B cell (primary cell): ENCODE data around the gene SMC1A. TPM values are rescaled to one million over a fixed set of nuclear protein-coding genes. Genes with fewer than 3 reads are reported as not detected.

Experiments used
- ATAC-seq: fragments of 200-7000 bp; cut with Tn5 transposase; one replicate; pipeline ENCODE4 v1.10.0; 2021; ENCODE audit warnings: low read depth, mild to moderate bottlenecking, moderate number of reproducible peaks, moderate library complexity
- CTCF ChIA-PET: fragments of 350-600 bp; sonication (Branson Sonifier 250); formaldehyde crosslinking; loops from one replicate; lab custom pipeline; 2021; ENCODE audit warnings: antibody characterized with exemption, inconsistent platforms; lab: Charles Lee
- POLR2A ChIA-PET: fragments of 350-600 bp; sonication (Branson Sonifier 250); formaldehyde crosslinking; loops from one replicate; lab custom pipeline; 2021; ENCODE audit warnings: antibody characterized with exemption; lab: Charles Lee
- DNase-seq: peaks from one replicate; pipeline ENCODE4 v3.0.0; 2013
- H2AFZ ChIP-seq: 2 replicates; pipeline ENCODE4 v1.6.1; 2012; ENCODE audit warnings: mild to moderate bottlenecking, low read depth, low read length; ENCODE audit not compliant: insufficient read depth, poor library complexity, severe bottlenecking
- H3K27ac ChIP-seq, 2 donors: 1 replicate in 1 of 2; 2 replicates in 1 of 2; pipeline ENCODE4 v1.5.1; 2012 to 2013; ENCODE audit warnings: low read length in 2 of 2, mild to moderate bottlenecking in 2 of 2, moderate library complexity in 1 of 2
- H3K27me3 ChIP-seq, 4 experiments: fragments of 200-600 bp in 1 of 4; sonication (generic) in 1 of 4; replicated peaks in 1 of 4; 1 replicate in 2 of 4; 2 replicates in 2 of 4; pipeline versions ENCODE4 v1.6.1 to v1.7.0; 2013 to 2016; ENCODE audit warnings: low read length in 3 of 4, mild to moderate bottlenecking in 2 of 4, mixed read lengths in 1 of 4, moderate library complexity in 1 of 4; ENCODE audit not compliant: insufficient read depth in 4 of 4, control insufficient read depth in 3 of 4; ENCODE audit errors: control extremely low read depth in 1 of 4
- H3K36me3 ChIP-seq, 2 experiments: replicated peaks in 1 of 2; 1 replicate in 1 of 2; 2 replicates in 1 of 2; pipeline versions ENCODE4 v1.6.1 to v1.7.1; 2013; ENCODE audit warnings: low read length in 1 of 2; ENCODE audit not compliant: insufficient read depth in 2 of 2, control insufficient read depth in 1 of 2; ENCODE audit errors: control extremely low read depth in 1 of 2, extremely low read depth in 1 of 2
- H3K4me1 ChIP-seq, 2 donors: fragments of 200-600 bp in 1 of 2; sonication (generic) in 1 of 2; 1 replicate in 1 of 2; 2 replicates in 1 of 2; pipeline versions ENCODE4 v1.5.1 to v1.6.1; 2013 to 2017; ENCODE audit warnings: low read length in 2 of 2; ENCODE audit not compliant: control insufficient read depth in 2 of 2, insufficient read depth in 2 of 2
- H3K4me2 ChIP-seq: replicated peaks from 2 replicates; pipeline ENCODE3; 2012; ENCODE audit warnings: mild to moderate bottlenecking, low read depth, low read length; ENCODE audit not compliant: poor library complexity, severe bottlenecking
- H3K4me3 ChIP-seq, 5 experiments: fragments of 200-600 bp in 1 of 5; sonication (generic) in 1 of 5; 1 replicate in 3 of 5; 2 replicates in 2 of 5; pipeline versions ENCODE4 v1.5.1 to v1.7.0; 2011 to 2016; ENCODE audit warnings: low read length in 4 of 5, mild to moderate bottlenecking in 4 of 5, low read depth in 2 of 5, control low read depth in 1 of 5, moderate library complexity in 1 of 5; ENCODE audit not compliant: insufficient read depth in 1 of 5; ENCODE audit errors: control extremely low read depth in 1 of 5, extremely low read depth in 1 of 5
- H3K79me2 ChIP-seq: fragments of 200-600 bp; sonication (generic); one replicate; pipeline ENCODE4 v1.6.0; 2016; ENCODE audit warnings: low read length; ENCODE audit not compliant: control insufficient read depth, insufficient read depth
- H3K9ac ChIP-seq: fragments of 200-600 bp; sonication (generic); 2 replicates; pipeline ENCODE4 v1.6.1; 2017; ENCODE audit warnings: mild to moderate bottlenecking, low read length, moderate library complexity
- H3K9me3 ChIP-seq, 3 donors: one replicate each; pipeline versions ENCODE4 v1.6.1 to v1.7.1; 2013; ENCODE audit warnings: low read length in 2 of 3; ENCODE audit not compliant: control insufficient read depth in 2 of 3, insufficient read depth in 1 of 3; ENCODE audit errors: control extremely low read depth in 1 of 3
- H4K20me1 ChIP-seq: 2 replicates; pipeline ENCODE4 v1.6.0; 2012; ENCODE audit warnings: mild to moderate bottlenecking, low read length; ENCODE audit not compliant: insufficient read depth, control insufficient read depth, poor library complexity, severe bottlenecking
- H3K27ac Mint-ChIP-seq: one replicate; pipeline ENCODE4 v1.8.0; 2021; ENCODE audit warnings: mixed read lengths
- H3K27me3 Mint-ChIP-seq: one replicate; pipeline ENCODE4 v1.8.0; 2021; ENCODE audit warnings: mixed read lengths
- H3K4me1 Mint-ChIP-seq: one replicate; pipeline ENCODE4 v1.8.0; 2021; ENCODE audit warnings: mixed read lengths
- H3K4me3 Mint-ChIP-seq: one replicate; pipeline ENCODE4 v1.8.0; 2021; ENCODE audit warnings: mixed read lengths
- H3K9me3 Mint-ChIP-seq: one replicate; pipeline ENCODE4 v1.8.0; 2022; ENCODE audit warnings: mixed read lengths; ENCODE audit not compliant: insufficient read depth
- EZH2 ChIP-seq: IDR thresholded peaks from 2 replicates; pipeline ENCODE4 v1.6.1; 2012; ENCODE audit warnings: borderline replicate concordance, low read depth, mild to moderate bottlenecking, moderate library complexity, low read length; ENCODE audit not compliant: insufficient read depth, poor library complexity, severe bottlenecking
- WGBS: methylation state at CpG from one replicate; pipeline ENCODE4 v1.1.5; 2013; ENCODE audit warnings: missing lambda C conversion rate; ENCODE audit not compliant: insufficient coverage; 5-methylcytosine and 5-hydroxymethylcytosine counted together
- intact Hi-C: fragments of 100-400 bp; cut with micrococcal nuclease; formaldehyde crosslinking; loops from one replicate; pipeline ENCODE4 v1.10.0; 2022
- polyA plus RNA-seq: library from polyadenylated mRNA; depleted of rRNA; stranded (reverse); fragments of >200 nt; gene quantifications from 2 replicates; pipeline ENCODE4 v1.2.3, GENCODE V29; 2012
- total RNA-seq, 2 donors: library from RNA; stranded (reverse); fragments of 120-200 nt in 1 of 2; gene quantifications; 1 replicate in 1 of 2; 2 replicates in 1 of 2; pipeline versions ENCODE4 v1.2.3 to v1.2.4, GENCODE V29; 2013 to 2022
- TF ChIP-seq, protein P1 (sequence below): fragments of 200-600 bp; IDR thresholded peaks from one replicate; pipeline ENCODE4 v1.8.0; 2022; ENCODE audit warnings: antibody characterized with exemption, mild to moderate bottlenecking

SMC1A gene
- total and polyA plus RNA-seq, 2 donors (not counting 1 experiment from before 2014, with no cell fraction given), result 17.3 to 67.6 TPM

DNA sequence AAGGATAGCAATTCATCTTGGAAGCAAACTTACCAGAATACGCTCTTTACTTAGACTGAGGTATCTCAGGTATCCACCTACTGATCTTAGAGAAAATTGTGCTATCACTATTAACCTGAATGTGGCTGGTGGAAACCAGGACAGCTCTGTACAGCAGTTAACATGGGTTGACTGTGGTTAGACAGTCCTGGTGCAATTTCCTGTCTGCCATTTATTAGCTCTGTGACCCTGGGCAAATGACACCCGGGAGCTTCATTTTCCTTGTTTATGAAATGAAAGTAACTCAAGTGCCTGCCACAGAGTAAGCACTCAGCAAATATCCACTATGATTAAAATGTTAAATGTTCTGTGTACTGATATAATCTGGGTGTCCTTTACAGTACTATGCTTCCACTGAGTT lies 60.0 kb downstream of the SMC1A start:
- H3K9me3 Mint-ChIP-seq, result peaks cover 2% of the 10 kb centered on the region
- WGBS, result no CpG with 5 or more reads among the region's 2 CpGs
- H3K4me1 ChIP-seq, result no peaks in the 10 kb centered on the region
- ChIA-PET CTCF (no interaction called here), POLR2A (no interaction called here)
- ATAC-seq, result no peak
- no peak overlapping the region for H3K4me2 ChIP-seq
- TF ChIP-seq, protein P1, sequence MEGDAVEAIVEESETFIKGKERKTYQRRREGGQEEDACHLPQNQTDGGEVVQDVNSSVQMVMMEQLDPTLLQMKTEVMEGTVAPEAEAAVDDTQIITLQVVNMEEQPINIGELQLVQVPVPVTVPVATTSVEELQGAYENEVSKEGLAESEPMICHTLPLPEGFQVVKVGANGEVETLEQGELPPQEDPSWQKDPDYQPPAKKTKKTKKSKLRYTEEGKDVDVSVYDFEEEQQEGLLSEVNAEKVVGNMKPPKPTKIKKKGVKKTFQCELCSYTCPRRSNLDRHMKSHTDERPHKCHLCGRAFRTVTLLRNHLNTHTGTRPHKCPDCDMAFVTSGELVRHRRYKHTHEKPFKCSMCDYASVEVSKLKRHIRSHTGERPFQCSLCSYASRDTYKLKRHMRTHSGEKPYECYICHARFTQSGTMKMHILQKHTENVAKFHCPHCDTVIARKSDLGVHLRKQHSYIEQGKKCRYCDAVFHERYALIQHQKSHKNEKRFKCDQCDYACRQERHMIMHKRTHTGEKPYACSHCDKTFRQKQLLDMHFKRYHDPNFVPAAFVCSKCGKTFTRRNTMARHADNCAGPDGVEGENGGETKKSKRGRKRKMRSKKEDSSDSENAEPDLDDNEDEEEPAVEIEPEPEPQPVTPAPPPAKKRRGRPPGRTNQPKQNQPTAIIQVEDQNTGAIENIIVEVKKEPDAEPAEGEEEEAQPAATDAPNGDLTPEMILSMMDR, result no peak
- TF ChIP-seq EZH2, result no peak
- no peaks in the 10 kb centered on the region for H3K9me3 ChIP-seq
- H3K4me3 Mint-ChIP-seq, result no peak overlapping the region
- H3K4me1 Mint-ChIP-seq, result no peaks in the 10 kb centered on the region
- H2AFZ ChIP-seq, result no peak overlapping the region
- no peak overlapping the region for H3K27ac ChIP-seq
- H4K20me1 ChIP-seq, result no peaks in the 10 kb centered on the region
- no peaks in the 10 kb centered on the region for H3K79me2 ChIP-seq
- H3K27ac Mint-ChIP-seq, result no peak overlapping the region
- no peaks in the 10 kb centered on the region for H3K27me3 ChIP-seq
- no peak for DNase-seq
- H3K27me3 Mint-ChIP-seq, result no peaks in the 10 kb centered on the region
- no peaks in the 10 kb centered on the region for H3K36me3 ChIP-seq
- H3K9ac ChIP-seq, result no peak overlapping the region
- no peak overlapping the region for H3K4me3 ChIP-seq
- intact Hi-C loops, result no loop called here

DNA sequence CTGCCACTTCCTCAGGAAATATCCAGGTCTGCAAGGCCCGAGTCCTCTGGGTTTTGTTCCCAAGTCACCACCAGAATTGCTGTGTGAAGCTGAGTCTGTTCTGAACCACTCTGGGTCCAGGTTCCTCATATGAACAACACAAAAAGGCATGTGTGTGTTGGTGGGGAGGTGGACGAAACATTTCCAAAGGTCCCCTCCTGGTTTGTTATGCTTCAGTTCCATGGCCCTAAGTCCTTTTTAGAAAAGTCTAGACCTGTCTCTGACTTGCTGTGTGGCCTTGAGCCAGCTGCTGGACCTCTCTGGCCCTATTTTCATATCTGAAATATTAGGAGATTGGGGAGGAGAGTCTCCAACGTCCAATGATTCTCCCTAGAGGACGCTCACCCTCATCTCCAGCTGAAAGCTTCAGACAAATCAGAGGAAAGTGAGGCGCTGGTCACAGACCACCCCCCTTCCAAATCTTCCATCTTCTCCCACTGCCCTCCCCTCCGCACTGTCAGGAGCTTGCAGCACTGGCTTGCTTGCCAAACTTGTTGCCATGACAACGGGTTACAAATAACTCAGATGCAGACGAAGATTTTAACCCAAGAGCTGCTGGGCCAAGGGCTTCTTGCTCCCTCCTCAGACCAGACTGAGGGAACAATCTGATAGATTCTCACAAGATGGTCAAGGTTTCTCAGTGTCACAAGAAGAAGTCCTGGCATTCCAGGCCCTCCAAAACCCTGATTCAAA lies 64.5 kb downstream of the SMC1A start:
- H3K9me3 Mint-ChIP-seq, result no peaks in the 10 kb centered on the region
- no peak overlapping the region for H3K4me3 ChIP-seq
- intact Hi-C loops, result no loop called here
- ATAC-seq (no peak), DNase-seq (no peak)
- no peaks in the 10 kb centered on the region for H3K27me3 ChIP-seq
- no peaks in the 10 kb centered on the region for H4K20me1 ChIP-seq
- no peak overlapping the region for H3K9ac ChIP-seq
- TF ChIP-seq, protein P1, result no peak
- no peak for TF ChIP-seq EZH2
- H3K4me2 ChIP-seq, result no peak overlapping the region
- H3K27ac ChIP-seq, result no peak overlapping the region
- H2AFZ ChIP-seq, result no peak overlapping the region
- H3K9me3 ChIP-seq, result no peaks in the 10 kb centered on the region
- 100% methylated on average over 1 of the region's 8 CpGs for WGBS
- no peak overlapping the region for H3K4me3 Mint-ChIP-seq
- no peaks in the 10 kb centered on the region for H3K27me3 Mint-ChIP-seq
- H3K79me2 ChIP-seq, result no peaks in the 10 kb centered on the region
- H3K4me1 Mint-ChIP-seq, result no peaks in the 10 kb centered on the region
- no peak overlapping the region for H3K27ac Mint-ChIP-seq
- CTCF ChIA-PET, result no interaction called here
- H3K4me1 ChIP-seq, result no peaks in the 10 kb centered on the region
- H3K36me3 ChIP-seq, result no peaks in the 10 kb centered on the region
- POLR2A ChIA-PET, result no interaction called here
